Subcutaneous preadipocyte (primary cell): ENCODE results near the gene CHSY1. TPM values are rescaled to one million over a fixed set of nuclear protein-coding genes. Genes with fewer than 3 reads are reported as not detected.

Experiments
- total RNA-seq: library from RNA; depleted of rRNA; stranded (reverse); fragments of >200 nt; gene quantifications from 2 replicates; pipeline ENCODE4 v1.2.3, GENCODE V29; 2012

CHSY1 gene
- total RNA-seq, result 20.2 and 27.2 TPM in 2 replicates

GRCh38 chr15:101251830-101252820, at the start of gene CHSY1:
TSS of gene CHSY1 (minus strand) at chr15:101252048. CDS start at chr15:101251456, 592 bp downstream.

GRCh38 chr15:101294731-101295606, 43.1 kb upstream of the CHSY1 start, which contains the start of gene SNRPA1:
TSS of gene SNRPA1 (minus strand) at chr15:101295248. CDS start at chr15:101295178, 70 bp downstream.

GRCh38 chr15:101277038-101277822, 25.4 kb upstream of the CHSY1 start, which contains the start of gene SELENOS:
TSS of gene SELENOS (minus strand) at chr15:101277485. CDS start at chr15:101277417, 68 bp downstream.

Other genes starting within 250 kb of the CHSY1 start
- 44.5 and 47.9 TPM in 2 replicates for gene SELENOS, start 25.4 kb upstream of the CHSY1 start, total RNA-seq
- gene SNRPA1, start 43.2 kb upstream of the CHSY1 start, total RNA-seq, result 12.5 and 14.7 TPM in 2 replicates
- 1.8 and 2.9 TPM in 2 replicates for gene PCSK6, start 237.7 kb upstream of the CHSY1 start, total RNA-seq